HG02970 (cell line): ENCODE measurements around the gene MSRB3.
"Not testable (repeated sequence)": the region's sequence is repeated elsewhere in the genome, so short reads cannot be mapped to it uniquely, and the experiment has no call there.

Source experiments
- ATAC-seq: cut with Tn5 transposase; IDR thresholded peaks from one replicate; pipeline ENCODE4 v1.9.1; 2021; ENCODE audit warnings: mild to moderate bottlenecking, moderate library complexity, moderate number of reproducible peaks; ENCODE audit not compliant: unreplicated experiment, low FRiP score

Gene MSRB3

DNA sequence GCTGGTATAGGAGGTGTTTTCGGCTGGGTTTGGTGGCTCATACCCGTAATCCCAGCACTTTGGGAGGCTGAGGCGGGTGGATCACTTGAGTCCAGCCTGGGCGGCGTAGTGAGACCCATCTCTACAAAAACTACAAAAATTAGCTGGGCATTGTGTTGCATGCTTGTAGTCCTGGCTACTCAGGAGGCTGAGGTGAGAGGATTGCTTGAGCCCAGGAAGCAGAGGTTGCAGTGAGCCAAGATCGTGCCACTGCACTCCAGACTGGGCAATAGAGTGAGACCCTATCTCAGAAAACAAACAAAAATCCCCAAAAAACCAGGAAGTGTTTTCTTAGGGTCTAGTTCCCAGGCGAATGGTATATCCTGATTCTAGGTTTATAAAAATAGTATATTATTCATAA lies 7.0 kb downstream of the MSRB3 start:
- not testable (repeated sequence) for ATAC-seq

DNA sequence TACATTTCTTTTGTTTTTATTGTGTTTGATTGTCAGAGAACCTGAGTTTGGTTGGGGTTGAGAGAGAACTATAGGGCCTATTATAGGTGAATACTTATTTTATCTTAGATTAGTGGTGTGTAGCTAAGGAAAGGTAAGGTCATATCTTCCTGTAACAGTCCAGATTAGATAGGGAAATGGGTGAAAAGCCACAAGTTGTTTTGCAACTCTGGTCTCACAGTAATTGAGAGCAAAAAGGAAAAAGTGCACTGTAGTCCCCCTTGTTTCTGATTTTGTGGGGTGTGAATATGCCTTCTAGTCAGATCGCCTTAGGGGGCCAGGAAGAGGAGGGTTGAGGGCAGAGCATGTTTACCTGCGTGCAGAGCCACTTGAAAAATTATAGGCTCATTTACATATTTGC lies 8.9 kb downstream of the MSRB3 start:
- ATAC-seq: no peak

DNA sequence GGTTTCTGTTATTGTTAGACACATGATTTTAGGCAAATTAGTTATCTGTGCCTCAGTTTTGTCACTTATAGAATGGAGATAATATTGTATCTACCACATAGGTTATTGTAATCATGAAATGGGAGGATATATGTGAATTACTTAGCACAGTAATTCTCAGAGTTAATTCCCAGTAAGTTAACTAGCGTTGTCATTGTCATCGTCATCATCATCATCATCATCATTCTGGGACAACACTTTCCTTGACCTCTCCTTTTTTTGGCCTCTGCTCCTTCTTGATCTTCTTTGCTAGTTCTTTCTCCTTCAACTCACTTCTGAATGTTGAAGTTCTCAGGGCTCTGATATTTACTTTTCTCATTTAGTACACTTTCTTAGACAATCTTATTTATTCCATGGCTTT lies 13.8 kb downstream of the MSRB3 start:
- no peak for ATAC-seq

DNA sequence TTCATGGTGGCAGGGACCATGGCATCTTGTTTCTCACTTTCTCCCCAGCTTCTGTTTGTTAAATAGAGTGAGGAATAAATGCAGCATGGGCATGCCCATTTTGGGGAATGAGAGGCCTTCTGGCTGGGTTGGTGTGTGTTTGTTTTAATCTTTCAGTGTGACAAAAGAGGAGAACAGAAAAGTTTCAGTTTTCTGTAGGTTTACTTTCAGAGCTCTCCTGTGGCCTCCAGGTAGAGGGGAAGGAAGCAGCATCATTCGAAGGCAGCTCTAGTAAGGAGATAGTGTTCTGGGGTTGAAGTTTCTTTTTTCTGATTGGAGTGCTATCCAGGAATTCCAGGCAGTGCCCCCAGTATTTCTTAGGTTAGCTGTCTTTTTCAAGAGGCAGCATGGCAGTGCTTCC lies 15.3 kb downstream of the MSRB3 start:
- no peak for ATAC-seq

DNA sequence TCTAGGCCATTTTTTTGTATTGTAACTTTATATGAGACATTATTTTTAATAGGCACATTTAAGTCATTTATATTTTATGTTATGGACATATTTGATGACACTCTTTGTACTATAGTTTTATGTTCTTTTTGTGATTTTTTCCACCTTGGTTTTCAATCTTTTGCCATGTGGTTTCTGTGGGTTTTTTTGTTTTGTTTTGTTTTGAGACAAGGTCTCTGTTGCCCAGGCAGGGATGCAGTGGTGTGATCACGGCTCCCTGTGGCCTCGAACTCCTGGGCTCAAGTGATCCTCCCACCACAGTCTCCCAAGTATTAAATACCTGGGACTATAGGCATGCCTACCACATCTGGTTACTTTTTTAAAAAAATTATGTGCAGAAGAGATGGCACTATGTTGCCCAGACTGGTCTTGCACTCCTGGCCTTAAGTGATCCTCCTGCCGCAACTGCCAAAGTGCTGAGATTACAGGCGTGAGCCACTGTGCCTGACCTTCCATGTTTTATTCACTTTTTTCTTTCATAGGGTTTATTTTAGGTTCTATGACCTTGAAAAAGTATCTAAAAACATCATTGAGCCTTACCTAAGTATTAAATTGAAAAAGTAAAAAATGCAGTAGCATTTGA lies 16.3 kb downstream of the MSRB3 start:
- ATAC-seq: no peak

DNA sequence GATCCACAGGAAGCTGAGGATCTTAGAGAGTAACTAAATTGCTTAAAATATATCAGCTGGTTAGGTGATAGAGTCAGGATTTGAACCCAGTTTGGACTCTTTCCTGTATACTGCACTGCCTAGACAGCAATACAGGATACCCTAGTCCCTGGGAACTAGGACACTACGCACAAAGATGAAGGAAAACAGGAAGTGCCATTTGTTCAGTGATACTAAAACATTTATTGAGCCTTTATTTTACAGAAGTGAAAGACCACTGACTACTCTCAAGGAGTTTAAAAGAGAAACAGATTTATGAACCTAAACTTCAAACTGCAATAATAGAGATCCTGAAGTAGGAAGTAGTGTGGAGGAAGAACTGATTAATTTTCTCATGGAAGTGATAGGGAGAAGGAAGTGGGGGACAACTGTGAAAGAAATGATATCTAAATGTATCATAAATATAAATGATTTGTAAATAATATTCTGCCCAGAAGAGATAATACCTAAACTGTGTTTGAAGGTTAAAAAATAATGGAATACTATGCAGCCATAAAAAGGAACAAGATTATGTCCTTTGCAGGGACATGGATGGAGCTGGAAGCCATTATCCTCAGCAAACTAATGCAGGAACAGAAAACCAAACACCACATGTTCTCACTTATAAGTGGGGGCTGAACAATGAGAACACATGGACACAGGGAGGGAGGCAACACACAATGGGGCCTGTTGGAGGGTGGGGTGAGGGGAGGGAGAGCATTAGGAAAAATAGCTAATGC lies 18.2 kb downstream of the MSRB3 start:
- ATAC-seq: no peak

DNA sequence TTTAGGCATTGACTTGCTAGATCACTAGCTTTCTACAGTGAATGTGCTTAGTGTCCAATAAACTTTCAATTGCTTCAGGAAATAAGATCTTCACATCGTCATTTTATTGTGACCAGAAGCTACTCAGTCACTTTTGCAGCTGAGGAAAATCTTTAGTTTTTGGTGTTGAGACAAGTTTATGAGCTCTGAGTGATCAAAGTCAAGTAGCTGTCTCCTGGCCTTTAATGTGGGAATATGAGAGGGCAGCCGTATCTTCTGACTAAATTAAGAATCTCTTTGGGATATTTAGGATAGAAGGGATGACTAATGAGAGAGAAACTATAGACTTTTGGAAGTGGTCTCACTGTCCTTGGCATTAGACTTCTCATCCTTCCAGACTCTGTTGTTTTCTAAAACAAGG lies 21.6 kb downstream of the MSRB3 start:
- ATAC-seq: no peak

DNA sequence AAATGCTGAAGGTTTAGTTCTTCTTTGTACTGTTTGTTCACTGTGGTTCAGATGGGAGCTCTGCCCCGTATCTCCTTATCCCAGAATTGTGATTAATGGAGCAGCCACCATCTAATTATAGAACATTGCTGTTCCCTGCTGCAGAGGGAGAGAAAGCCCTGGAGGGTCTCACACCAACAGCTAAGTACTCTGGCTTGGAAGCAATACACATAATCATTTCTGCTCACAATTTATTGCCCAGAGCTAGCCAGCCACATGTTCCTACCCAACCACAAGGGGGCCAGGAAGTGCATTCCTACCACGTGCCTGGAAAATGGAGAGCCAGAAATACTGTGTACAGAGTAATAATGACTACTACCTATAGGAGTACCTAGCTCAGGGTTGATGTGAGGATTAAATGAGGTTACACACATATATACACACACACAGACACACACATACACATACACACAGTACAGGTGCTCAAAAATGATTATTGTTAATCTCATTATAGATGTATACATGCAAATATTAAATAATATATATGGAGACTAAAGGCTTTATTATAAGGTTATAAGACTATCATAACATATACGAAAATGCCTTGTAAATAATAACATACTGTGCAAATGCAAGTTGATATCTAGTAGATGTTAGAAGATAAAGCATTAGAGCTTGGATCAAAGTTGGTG lies 22.3 kb downstream of the MSRB3 start:
- ATAC-seq: no peak

DNA sequence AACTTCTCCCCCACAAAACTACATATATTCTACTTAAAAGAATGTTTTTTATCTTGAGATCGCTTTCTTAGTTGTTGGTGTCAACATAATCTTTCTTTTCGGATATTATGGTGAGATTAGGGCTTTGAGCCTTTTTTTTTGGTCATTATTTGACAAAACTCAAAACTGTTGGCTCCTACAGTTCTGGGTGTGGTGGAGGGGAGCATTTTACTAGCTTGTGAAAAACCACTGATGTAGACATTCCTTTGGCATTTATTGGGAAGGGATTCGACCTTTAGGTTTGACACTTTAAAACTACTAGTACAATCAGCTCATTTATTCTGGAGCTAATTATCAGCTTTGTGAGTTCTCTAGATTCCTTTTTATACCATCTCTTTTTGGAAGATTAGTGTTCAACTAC lies 24.4 kb downstream of the MSRB3 start:
- no peak for ATAC-seq

DNA sequence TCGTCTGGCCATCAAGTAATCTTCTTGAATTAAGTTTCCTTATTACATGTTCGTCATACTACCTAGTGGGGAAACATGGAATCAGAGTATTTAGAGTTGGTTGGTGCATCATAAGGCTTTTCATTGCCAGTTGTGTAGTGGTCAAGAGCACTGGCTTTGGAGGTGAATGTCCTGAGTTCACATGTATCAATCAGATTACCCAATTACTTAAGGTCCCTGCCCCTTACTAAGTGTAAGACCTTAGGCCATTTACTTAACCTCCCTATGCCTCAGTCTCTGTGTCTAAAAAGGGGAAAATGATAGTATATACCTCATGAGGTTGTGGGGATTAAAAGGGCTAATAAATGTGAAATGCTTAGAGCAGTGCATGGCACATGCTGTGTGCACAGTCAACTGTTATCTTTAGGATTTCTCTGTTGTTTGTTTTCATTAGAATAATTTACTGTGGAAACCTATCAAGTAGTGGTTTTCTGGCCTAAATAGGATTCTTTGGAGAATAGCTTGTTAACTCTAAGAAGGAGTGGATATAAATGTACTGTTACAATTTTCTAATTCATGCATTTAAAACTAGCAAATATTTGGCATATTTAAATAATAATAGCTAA lies 27.0 kb downstream of the MSRB3 start:
- ATAC-seq: no peak

DNA sequence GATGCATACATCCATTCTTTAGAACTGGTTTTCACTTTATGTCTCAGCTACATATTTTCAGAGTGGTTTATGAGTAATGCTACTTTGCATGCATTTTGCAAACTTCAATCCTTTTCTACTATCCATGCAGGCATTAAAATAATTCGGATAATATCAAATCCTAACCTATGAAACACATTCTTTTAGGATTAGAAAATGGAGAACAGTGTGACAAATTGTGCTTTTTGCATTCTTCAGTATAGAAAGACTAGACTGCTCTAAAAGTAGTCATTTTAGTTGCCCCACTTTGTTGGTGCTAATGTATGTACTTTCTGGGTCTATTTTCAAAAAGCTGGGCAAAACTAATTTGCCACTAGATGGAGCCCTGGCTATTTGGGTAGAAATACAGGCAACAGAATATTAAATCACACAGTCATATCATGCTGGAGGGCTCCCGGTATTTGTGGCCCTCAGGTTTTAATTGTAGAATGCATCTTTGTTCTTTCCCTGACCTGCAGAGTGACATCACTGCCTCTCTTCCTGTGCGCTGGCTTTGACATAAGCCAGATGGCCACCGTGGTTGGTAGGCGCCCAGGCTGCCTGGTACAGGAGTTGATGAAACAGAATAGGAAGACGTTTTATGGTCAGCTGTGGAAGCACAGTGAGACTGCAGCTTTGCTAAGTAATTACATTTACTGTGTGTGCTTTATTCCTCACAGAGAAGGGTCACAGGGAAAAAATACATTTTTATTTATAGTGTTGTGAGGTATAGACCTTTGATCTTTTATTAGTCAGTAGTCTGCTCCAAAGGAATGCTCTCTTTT lies 28.1 kb downstream of the MSRB3 start:
- no peak for ATAC-seq

DNA sequence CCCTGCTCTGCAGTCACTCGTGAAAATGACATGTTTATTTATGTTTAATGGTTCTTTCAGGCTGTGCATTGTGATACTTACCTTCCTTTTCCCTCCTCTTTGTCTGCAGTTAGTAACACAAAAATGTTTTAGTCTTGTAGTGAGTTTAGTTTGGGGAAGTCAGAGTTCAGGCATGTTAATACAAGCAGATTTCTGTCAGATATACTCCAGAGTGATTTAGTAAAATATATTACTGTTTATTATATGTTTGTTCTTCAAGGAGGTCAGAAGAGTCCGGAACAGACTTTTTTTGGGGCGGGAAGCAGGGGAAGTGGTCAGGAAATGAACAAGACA lies 28.7 kb downstream of the MSRB3 start:
- no peak for ATAC-seq

DNA sequence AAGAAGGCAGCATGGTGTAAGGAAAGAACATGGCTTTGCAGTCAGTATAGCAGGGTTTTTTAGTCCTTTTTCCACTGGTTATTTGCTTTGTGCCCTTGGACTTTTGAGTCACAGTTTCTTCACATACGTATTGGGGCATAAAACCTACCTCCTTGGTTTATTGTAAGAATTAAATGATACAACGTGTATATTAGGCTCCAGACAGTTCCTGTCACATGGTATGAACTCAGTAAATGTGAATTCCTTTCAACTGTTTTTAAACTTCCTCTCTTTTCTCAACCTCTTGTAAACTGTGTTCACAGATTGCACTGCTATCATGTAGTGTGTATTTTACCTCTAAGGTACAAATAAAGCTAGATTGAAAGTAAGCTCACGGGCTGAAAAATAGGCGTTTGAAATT lies 29.5 kb downstream of the MSRB3 start:
- ATAC-seq: no peak

DNA sequence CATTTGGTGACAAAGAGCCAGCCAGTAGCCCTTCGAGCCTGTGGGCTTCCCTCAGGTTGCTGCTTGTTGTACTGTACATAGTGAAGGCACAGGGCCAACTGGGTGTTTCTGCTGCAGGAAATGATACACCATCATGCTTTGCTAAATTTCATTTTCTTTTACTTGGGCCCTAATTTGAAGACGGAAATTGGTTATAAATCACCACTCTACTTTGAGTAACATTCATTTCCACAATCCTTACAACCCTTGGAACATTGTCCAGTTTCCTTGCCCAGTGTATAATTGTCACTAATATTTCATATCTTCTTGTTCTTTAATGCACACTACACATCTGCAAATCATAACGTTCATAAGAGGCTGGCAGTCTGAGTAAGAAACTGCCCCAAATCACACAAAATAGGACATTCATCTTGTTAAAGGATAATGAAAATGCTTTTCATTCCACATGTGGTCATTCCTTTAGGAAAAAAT lies 30.2 kb downstream of the MSRB3 start:
- ATAC-seq: no peak

DNA sequence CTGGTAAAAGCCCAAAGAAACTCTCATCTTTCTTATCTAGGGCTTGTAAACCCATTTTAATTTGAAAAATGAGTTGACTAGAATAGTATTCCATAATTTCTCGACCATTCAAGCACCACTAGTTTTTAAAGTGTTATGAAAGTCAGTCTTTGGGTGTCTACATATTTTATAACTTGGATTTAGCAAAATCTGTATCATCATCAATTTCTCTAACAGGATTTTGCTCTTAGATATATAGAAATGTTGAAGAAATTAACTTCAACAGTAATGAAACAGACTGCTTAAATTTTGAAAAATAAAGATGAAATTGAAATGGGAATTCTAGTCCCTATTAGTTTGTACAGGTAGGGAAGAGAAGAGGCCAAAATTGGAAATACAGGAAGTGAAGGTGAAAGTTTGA lies 32.8 kb downstream of the MSRB3 start:
- ATAC-seq: no peak

DNA sequence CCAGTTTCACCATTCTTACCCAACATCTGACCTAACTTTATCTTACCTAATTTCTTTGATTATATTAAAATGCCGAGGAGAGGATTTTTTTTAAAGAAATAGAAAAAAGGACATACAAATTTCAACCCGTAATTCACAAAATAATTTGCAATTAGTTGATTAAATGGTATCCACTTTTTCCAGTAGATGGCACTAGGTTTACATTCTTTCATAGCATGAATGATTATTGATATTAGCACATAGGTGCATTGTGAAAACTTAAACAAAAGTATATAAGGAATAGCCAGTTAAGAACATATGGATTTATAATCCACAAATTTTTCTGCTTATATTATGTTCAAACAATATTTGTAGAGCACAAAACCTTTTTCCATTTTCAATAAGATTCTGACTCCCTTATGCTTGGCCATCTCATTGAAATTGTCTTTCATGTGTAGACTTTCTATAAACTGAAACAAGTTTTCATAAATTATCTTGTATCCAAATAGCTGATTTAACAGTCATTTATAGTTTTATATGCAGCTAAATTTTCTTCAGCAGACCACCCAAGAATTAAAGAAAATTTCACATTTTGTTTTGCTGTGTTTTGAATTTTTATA lies 35.3 kb downstream of the MSRB3 start:
- ATAC-seq: no peak

DNA sequence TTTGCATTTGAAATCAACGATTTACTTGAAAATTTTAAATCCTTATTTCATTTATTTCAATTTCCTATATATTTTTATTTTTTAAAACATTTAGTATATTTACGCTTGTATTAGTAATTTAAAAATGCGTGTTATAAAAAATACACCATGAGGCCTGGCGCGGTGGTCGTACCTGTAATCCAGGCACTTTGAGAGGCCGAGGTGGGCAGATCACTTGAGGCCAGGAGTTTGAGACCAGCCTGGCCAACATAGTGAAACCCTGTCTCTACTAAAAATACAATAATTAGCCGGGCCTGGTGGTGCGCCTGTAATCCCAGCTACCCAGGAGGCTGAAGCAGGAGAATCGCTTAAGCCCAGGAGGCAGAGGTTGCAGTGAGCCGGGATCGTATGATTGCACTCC lies 36.8 kb downstream of the MSRB3 start:
- ATAC-seq: not testable (repeated sequence)

DNA sequence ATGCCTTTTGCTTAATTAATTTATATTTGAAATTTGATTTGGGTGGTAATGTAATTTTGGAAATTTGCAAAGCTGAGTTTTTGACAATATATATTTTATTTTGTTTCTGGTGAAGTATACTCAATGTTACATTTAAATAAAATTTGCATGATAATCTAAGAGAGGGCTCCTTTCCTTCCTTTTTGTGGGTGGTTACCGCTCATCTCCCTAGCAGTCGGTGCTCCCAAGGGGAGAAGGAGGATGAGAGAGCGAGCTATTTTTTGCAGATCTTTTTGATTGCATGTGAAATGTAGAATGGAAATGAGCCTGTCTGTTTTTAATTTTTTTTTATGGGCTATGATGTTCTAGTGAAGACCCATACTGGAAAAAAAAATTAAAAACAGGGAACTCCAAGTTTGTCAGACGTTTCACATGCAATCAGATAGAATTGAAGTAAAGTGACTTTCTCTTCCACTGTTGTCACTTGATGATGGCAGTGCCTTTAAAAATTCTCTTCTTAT lies 39.8 kb downstream of the MSRB3 start:
- no peak for ATAC-seq

DNA sequence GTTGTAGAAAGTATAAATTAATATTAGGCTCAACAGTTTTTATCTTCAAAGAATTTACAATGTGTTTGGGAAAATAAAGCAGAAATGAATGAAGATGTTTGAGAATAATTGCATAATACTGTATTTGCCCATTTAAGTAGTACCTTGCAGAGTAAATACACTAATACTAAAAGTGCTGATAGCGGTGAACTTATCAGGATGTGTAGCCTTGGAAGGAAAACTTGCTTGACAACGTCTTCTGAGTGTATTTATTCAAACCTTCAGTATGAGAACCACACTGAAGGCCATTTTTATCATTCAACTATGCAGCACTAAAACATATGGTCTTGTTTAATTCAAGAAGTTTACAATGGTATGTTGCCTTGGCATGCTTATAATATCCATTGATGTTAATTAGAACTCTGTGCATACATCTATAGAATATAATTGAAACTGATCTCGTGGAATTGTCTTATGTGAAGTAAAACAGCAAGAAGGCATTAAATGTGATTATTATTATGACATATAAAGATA lies 41.3 kb downstream of the MSRB3 start:
- ATAC-seq: no peak

DNA sequence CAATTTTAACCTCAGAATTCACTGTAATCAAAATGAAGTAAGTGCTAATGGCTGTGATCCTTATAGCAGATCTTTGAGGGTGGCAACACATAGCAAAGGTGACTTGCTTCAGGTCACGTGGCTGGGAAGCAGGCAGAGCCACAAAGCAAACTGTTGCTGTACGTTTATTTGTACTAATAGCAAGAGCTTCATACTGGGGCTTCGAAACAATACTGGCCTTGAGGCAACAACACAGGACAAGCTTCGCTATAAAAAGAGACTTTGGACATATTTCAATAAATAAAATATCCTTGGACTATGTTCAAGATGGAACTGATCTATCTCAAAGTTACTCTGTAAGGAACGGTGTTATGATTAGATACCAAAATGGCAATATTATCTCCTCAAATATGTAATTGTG lies 44.6 kb downstream of the MSRB3 start:
- no peak for ATAC-seq
